ENCODE data around the gene KCNH6. TPM values are rescaled to one million over a fixed set of nuclear protein-coding genes. Genes with fewer than 3 reads are reported as not detected.

KCNH6 gene
- not detected for total RNA-seq
- long read RNA-seq, result 0 reads

- H3K4me3 ChIP-seq, result no peak within 1 kb of the TSS
- intact Hi-C loops (cut with DNase I), result no loop called here
- TF ChIP-seq CTCF (IDR thresholded peaks at IDR 0.05) (no peak), POLR2A (IDR thresholded peaks at IDR 0.05) (no peak)
- no peaks in the 10 kb centered on the region for H3K36me3 ChIP-seq
- no peaks in the 10 kb centered on the region for H3K9me3 ChIP-seq
- H3K27ac ChIP-seq, result no peak within 1 kb of the TSS
- DNase-seq (no peak), ATAC-seq (no peak)
- WGBS (ENCODE audit: insufficient coverage, low coverage, low lambda C conversion rate, missing lambda C conversion rate), result 15% methylated on average over 25 of the region's 38 CpGs
- no peaks in the 10 kb centered on the region for H3K27me3 ChIP-seq
- peaks cover 0 to 21% (median 10%) of the 10 kb centered on the region in 4 donors for H3K4me1 ChIP-seq
Observed at GRCh38 chr17:63523253-63523855, at the start of gene KCNH6. KCNH6 (plus strand) TSS chr17:63523358; CDS start chr17:63523414, 56 bp downstream.

GRCh38 chr17:63474174-63474573 lies 49.0 kb upstream of the KCNH6 start:
- no peak overlapping the region for H3K4me3 ChIP-seq
- TF ChIP-seq CTCF (IDR thresholded peaks at IDR 0.05), result no peak
- TF ChIP-seq POLR2A (IDR thresholded peaks at IDR 0.05), result no peak
- peak; percentile 35 to 59 (median 40) for ATAC-seq
- no peak for DNase-seq
- intact Hi-C loops (cut with DNase I), result no loop called here
- peaks cover 0 to 7% of the 10 kb centered on the region in 2 donors for H3K27me3 ChIP-seq
- no peaks in the 10 kb centered on the region for H3K36me3 ChIP-seq
- peaks cover 0 to 10% (median 0%) of the 10 kb centered on the region in 4 donors for H3K4me1 ChIP-seq
- no peak overlapping the region for H3K27ac ChIP-seq
- no peaks in the 10 kb centered on the region for H3K9me3 ChIP-seq
- WGBS (ENCODE audit: insufficient coverage, low coverage, low lambda C conversion rate, missing lambda C conversion rate), result 15% methylated on average over 3 of the region's 3 CpGs

GRCh38 chr17:63474586-63475460 lies 48.3 kb upstream of the KCNH6 start:
- Histone ChIP-seq H3K4me3 (no peak overlapping the region), H3K27me3 (peaks cover 0 to 7% of the 10 kb centered on the region in 2 donors), H3K9me3 (no peaks in the 10 kb centered on the region), H3K4me1 (peaks cover 0 to 10% (median 0%) of the 10 kb centered on the region in 4 donors), H3K36me3 (no peaks in the 10 kb centered on the region), H3K27ac (no peak overlapping the region)
- peak; percentile 11 to 51 (median 20) for ATAC-seq
- DNase-seq, result no peak
- whole genome bisulfite sequencing (ENCODE audit: insufficient coverage, low coverage, low lambda C conversion rate, missing lambda C conversion rate), result 47% methylated on average over 10 of the region's 10 CpGs
- intact Hi-C loops (cut with DNase I), result loop anchor here in 1 of 2 donors (5.0 kb wide), 1 partner anchor 48 kb away; no protein-coding TSS in a partner anchor
- TF ChIP-seq POLR2A (IDR thresholded peaks at IDR 0.05), result no peak

- ATAC-seq (no peak), DNase-seq (no peak)
- no peaks in the 10 kb centered on the region for H3K9me3 ChIP-seq
- H3K36me3 ChIP-seq, result no peaks in the 10 kb centered on the region
- intact Hi-C loops (cut with DNase I), result loop anchor here in 1 of 2 donors (5.0 kb wide), 1 partner anchor 48 kb away; no protein-coding TSS in a partner anchor
- H3K4me1 ChIP-seq, result peaks cover 0 to 10% (median 0%) of the 10 kb centered on the region in 4 donors
- 75% methylated on average over 7 of the region's 28 CpGs for WGBS (ENCODE audit: insufficient coverage, low coverage, low lambda C conversion rate, missing lambda C conversion rate)
- no peak overlapping the region for H3K4me3 ChIP-seq
- no peak overlapping the region for H3K27ac ChIP-seq
- peaks cover 0 to 7% of the 10 kb centered on the region in 2 donors for H3K27me3 ChIP-seq
- TF ChIP-seq POLR2A (IDR thresholded peaks at IDR 0.05), result no peak
- no peak for TF ChIP-seq CTCF (IDR thresholded peaks at IDR 0.05)
Observed at GRCh38 chr17:63475491-63476412, 47.4 kb upstream of the KCNH6 start.
